K562 (cell line): ENCODE results near the gene PLCL1. TPM values are rescaled to one million over a fixed set of nuclear protein-coding genes. Genes with fewer than 3 reads are reported as not detected.

ENCODE experiments used
- ATAC-seq: fragments of 200-7000 bp; cut with Tn5 transposase; 3 replicates; pipeline ENCODE4 v1.9.1; 2020; ENCODE audit warnings: moderate library complexity
- BruUV-seq: library from RNA; stranded (reverse); fragments of 400-500 nt; replicated peaks from 2 replicates; lab custom pipeline; 2021; lab: Mats Ljungman, UMichigan
- CTCF ChIA-PET: fragments of 300-600 bp; formaldehyde crosslinking; extraction: SDS; loops from one replicate; lab custom pipeline; 2021; ENCODE audit warnings: low intra/inter-chr PET ratio; lab: Yijun Ruan, JAX
- POLR2A ChIA-PET: fragments of 300-600, 350-650 bp; sonication (Branson Sonifier 250); formaldehyde crosslinking; extraction: SDS; loops from one replicate; lab custom pipeline; 2021; ENCODE audit warnings: antibody characterized with exemption, inconsistent platforms; lab: Yijun Ruan, JAX
- DNase-seq, 4 experiments: peaks; one replicate each; pipeline versions ENCODE4 v3.0.0 to v3.0.0-alpha.2; 2011 to 2018; ENCODE audit warnings: low spot score in 3 of 4, mixed read lengths in 3 of 4; ENCODE audit errors: extremely low read depth in 1 of 4
- FAIRE-seq: peaks from 2 replicates; lab custom pipeline; 2011; peaks lifted over from hg19 to GRCh38; lab: Jason Lieb, UNC
- H2AFZ ChIP-seq: 2 replicates; pipeline ENCODE4 v1.6.0; 2011; ENCODE audit warnings: low read depth, low read length, control low read depth, inconsistent platforms
- H3K27ac ChIP-seq: fragments of 200-600 bp; 3 replicates; pipeline ENCODE4 v1.8.0; 2011; ENCODE audit warnings: low read depth, mild to moderate bottlenecking, control low read depth, inconsistent platforms, low read length, moderate library complexity, mixed read lengths; ENCODE audit errors: extremely low read depth
- H3K27me3 ChIP-seq, 2 experiments: fragments of 300-600 bp in 1 of 2; 2 replicates in 1 of 2; 3 replicates in 1 of 2; pipeline versions ENCODE4 v1.6.0 to v1.8.0; 2011; ENCODE audit warnings: inconsistent platforms in 2 of 2, low read length in 2 of 2, mild to moderate bottlenecking in 1 of 2, mixed read lengths in 1 of 2, moderate library complexity in 1 of 2; ENCODE audit not compliant: control insufficient read depth in 2 of 2, insufficient read depth in 2 of 2
- H3K36me3 ChIP-seq: fragments of 300-600 bp; 3 replicates; pipeline ENCODE4 v1.8.0; 2011; ENCODE audit warnings: mild to moderate bottlenecking, low read length, inconsistent platforms; ENCODE audit not compliant: control insufficient read depth, insufficient read depth
- H3K4me1 ChIP-seq, 2 experiments: fragments of 200-600 bp in 1 of 2; replicated peaks in 1 of 2; 2 replicates in 1 of 2; 3 replicates in 1 of 2; pipeline versions ENCODE4 v1.5.1 to v1.8.0; 2011; ENCODE audit warnings: inconsistent platforms in 2 of 2, low read length in 2 of 2, mild to moderate bottlenecking in 1 of 2, mixed read lengths in 1 of 2, moderate library complexity in 1 of 2; ENCODE audit not compliant: control insufficient read depth in 2 of 2, insufficient read depth in 2 of 2
- H3K4me2 ChIP-seq: 2 replicates; pipeline ENCODE4 v1.6.1; 2011; ENCODE audit warnings: low read length, control low read depth, inconsistent platforms, mixed read lengths; ENCODE audit not compliant: insufficient read depth
- H3K4me3 ChIP-seq: fragments of 200-600 bp; sonication (generic), shearing (Covaris generic); 2 replicates; pipeline ENCODE4 v1.5.1; 2016; ENCODE audit warnings: control low read depth, inconsistent platforms
- H3K79me2 ChIP-seq: fragments of 200-600 bp; 3 replicates; pipeline ENCODE4 v1.8.0; 2011; ENCODE audit warnings: low read length, inconsistent platforms; ENCODE audit not compliant: control insufficient read depth, insufficient read depth
- H3K9ac ChIP-seq, 2 experiments: 2 replicates each; pipeline versions ENCODE4 v1.6.0 to v1.6.1; 2011; ENCODE audit warnings: low read depth in 2 of 2, low read length in 2 of 2, control low read depth in 1 of 2, inconsistent platforms in 1 of 2, mild to moderate bottlenecking in 1 of 2, mixed read lengths in 1 of 2; ENCODE audit not compliant: insufficient read depth in 1 of 2
- H3K9me1 ChIP-seq: one replicate; pipeline ENCODE4 v1.6.0; 2011; ENCODE audit warnings: inconsistent platforms, mild to moderate bottlenecking, low read length, moderate library complexity; ENCODE audit not compliant: control insufficient read depth, insufficient read depth
- H3K9me3 ChIP-seq: replicated peaks from 2 replicates; pipeline ENCODE4 v1.5.1; 2011; ENCODE audit warnings: low read depth, low read length, inconsistent platforms; ENCODE audit not compliant: control insufficient read depth, insufficient read depth
- H4K20me1 ChIP-seq: replicated peaks from 2 replicates; pipeline ENCODE4 v1.6.1; 2011; ENCODE audit warnings: low read length, inconsistent platforms, mixed read lengths; ENCODE audit not compliant: control insufficient read depth, insufficient read depth
- BRCA1 ChIP-seq, 2 experiments: fragments of 450-650 bp in 1 of 2; sonication (generic) in 1 of 2; formaldehyde crosslinking in 1 of 2; IDR thresholded peaks; 2 replicates each; pipeline versions ENCODE4 v1.5.0 to v1.6.1; 2017 to 2020; ENCODE audit warnings: mild to moderate bottlenecking in 1 of 2, missing genetic modification reagents in 1 of 2
- BRF1 ChIP-seq: IDR thresholded peaks from 3 replicates; pipeline ENCODE4 v1.6.1; 2011; ENCODE audit warnings: borderline replicate concordance, mild to moderate bottlenecking; ENCODE audit not compliant: insufficient read length; ENCODE audit errors: extremely low read depth
- FOXA1 ChIP-seq: fragments of 450-650 bp; IDR thresholded peaks from 2 replicates; pipeline ENCODE4 v1.6.1; 2016; ENCODE audit warnings: mild to moderate bottlenecking, borderline replicate concordance
- FOXK1 ChIP-seq: sonication (generic); formaldehyde crosslinking; IDR thresholded peaks from 2 replicates; pipeline ENCODE4 v1.8.0; 2022; ENCODE audit warnings: missing genetic modification reagents, mild to moderate bottlenecking, borderline replicate concordance
- HEY1 ChIP-seq: fragments of 250-450 bp; sonication (Bioruptor Pico); IDR thresholded peaks from 2 replicates; pipeline ENCODE4 v1.5.0; 2020; ENCODE audit warnings: mild to moderate bottlenecking, moderate library complexity, borderline replicate concordance
- NFE2L1 ChIP-seq: fragments of 450-650 bp; IDR thresholded peaks from 2 replicates; pipeline ENCODE4 v1.6.1; 2016; ENCODE audit warnings: missing genetic modification characterization, low read depth, mild to moderate bottlenecking, missing compliant biosample characterization, moderate library complexity, borderline replicate concordance
- POLR3A ChIP-seq: IDR thresholded peaks from 2 replicates; pipeline ENCODE4 v1.6.1; 2011; ENCODE audit warnings: borderline replicate concordance, mild to moderate bottlenecking, moderate library complexity; ENCODE audit not compliant: insufficient read length, insufficient read depth; ENCODE audit errors: extremely low read depth
- RUNX1 ChIP-seq: sonication (generic); IDR thresholded peaks from 2 replicates; pipeline ENCODE4 v1.6.1; 2016; ENCODE audit warnings: antibody characterized with exemption, low read depth
- SP2 ChIP-seq: IDR thresholded peaks from 2 replicates; pipeline ENCODE4 v1.6.1; 2011; ENCODE audit warnings: mild to moderate bottlenecking, low read depth, low read length, moderate library complexity; ENCODE audit not compliant: poor library complexity, severe bottlenecking; ENCODE audit errors: extremely low read depth
- THRAP3 ChIP-seq: fragments of 450-650 bp; IDR thresholded peaks from 2 replicates; pipeline ENCODE4 v1.6.1; 2016; ENCODE audit warnings: mild to moderate bottlenecking, inconsistent platforms, borderline replicate concordance
- YY1 ChIP-seq, 3 experiments: IDR thresholded peaks; 2 replicates each; pipeline ENCODE4 v1.6.1; 2011; ENCODE audit warnings: low read length in 2 of 3, mild to moderate bottlenecking in 2 of 3, moderate library complexity in 2 of 3, borderline replicate concordance in 1 of 3, control low read depth in 1 of 3, low read depth in 1 of 3; ENCODE audit not compliant: insufficient read depth in 3 of 3, insufficient replicate concordance in 2 of 3, control insufficient read depth in 1 of 3, insufficient read length in 1 of 3; ENCODE audit errors: extremely low read depth in 1 of 3
- WGBS: fragments of 100-300 bp; shearing (Covaris generic); methylation state at CpG from one replicate; pipeline ENCODE4 v1.1.6; 2016; ENCODE audit warnings: low coverage, mixed read lengths; ENCODE audit not compliant: insufficient coverage; ENCODE audit errors: missing lambda C conversion rate; 5-methylcytosine and 5-hydroxymethylcytosine counted together
- in situ Hi-C: fragments of 300-500 bp; cut with MboI; formaldehyde crosslinking; loops from 4 replicates; pipeline ENCODE4 v1.15.0; 2018; ENCODE audit warnings: inconsistent platforms, mixed read lengths
- intact Hi-C: fragments of 100-400 bp; cut with micrococcal nuclease; formaldehyde crosslinking; loops from 2 replicates; pipeline ENCODE4 v1.14.2; 2022
- polyA plus RNA-seq, 8 experiments: library from polyadenylated mRNA; depleted of rRNA in 4 of 8; stranded (reverse) in 5 of 8; unstranded in 3 of 8; fragments of >200 nt; fragmentation: Nextera tagmentation in 2 of 8; fragmentation: Illumina TruSeq in 1 of 8; extraction: Ambion mirVana in 2 of 8; extraction: Trizol in 1 of 8; gene quantifications; 2 replicates each; pipeline versions ENCODE4 v1.2.1 to v1.2.3, GENCODE V29; 2011 to 2014; ENCODE audit warnings: inconsistent platforms in 1 of 8, missing spikeins in 1 of 8
- total RNA-seq, 7 experiments: library from RNA; depleted of rRNA in 6 of 7; stranded (reverse); fragments of >200 nt in 6 of 7; fragmentation: Illumina TruSeq in 2 of 7; extraction: Trizol in 2 of 7; gene quantifications; 2 replicates each; pipeline versions ENCODE4 v1.2.1 to v1.2.3, GENCODE V29; 2011 to 2021; ENCODE audit warnings: low replicate concordance in 1 of 7
- TF ChIP-seq, protein P1 (sequence below): IDR thresholded peaks from 2 replicates; pipeline ENCODE4 v1.6.1; 2011; ENCODE audit not compliant: insufficient read length; ENCODE audit errors: extremely low read depth
- TF ChIP-seq, protein P2 (sequence below): fragments of 250-450 bp; sonication (Bioruptor Pico); IDR thresholded peaks from 2 replicates; pipeline ENCODE4 v1.9.0; 2021; ENCODE audit warnings: mild to moderate bottlenecking, inconsistent platforms
- TF ChIP-seq, protein P3 (sequence below): fragments of 450-650 bp; IDR thresholded peaks from 2 replicates; pipeline ENCODE4 v1.7.1; 2018; ENCODE audit warnings: mild to moderate bottlenecking, low read depth; ENCODE audit not compliant: partially characterized antibody

Gene PLCL1
- total and polyA plus RNA-seq, 9 of the 15 experiments (the other 6 are each of a cell fraction or from before 2014, with no cell fraction given), result 2.0 to 17.7 (median 8.6) TPM

DNA sequence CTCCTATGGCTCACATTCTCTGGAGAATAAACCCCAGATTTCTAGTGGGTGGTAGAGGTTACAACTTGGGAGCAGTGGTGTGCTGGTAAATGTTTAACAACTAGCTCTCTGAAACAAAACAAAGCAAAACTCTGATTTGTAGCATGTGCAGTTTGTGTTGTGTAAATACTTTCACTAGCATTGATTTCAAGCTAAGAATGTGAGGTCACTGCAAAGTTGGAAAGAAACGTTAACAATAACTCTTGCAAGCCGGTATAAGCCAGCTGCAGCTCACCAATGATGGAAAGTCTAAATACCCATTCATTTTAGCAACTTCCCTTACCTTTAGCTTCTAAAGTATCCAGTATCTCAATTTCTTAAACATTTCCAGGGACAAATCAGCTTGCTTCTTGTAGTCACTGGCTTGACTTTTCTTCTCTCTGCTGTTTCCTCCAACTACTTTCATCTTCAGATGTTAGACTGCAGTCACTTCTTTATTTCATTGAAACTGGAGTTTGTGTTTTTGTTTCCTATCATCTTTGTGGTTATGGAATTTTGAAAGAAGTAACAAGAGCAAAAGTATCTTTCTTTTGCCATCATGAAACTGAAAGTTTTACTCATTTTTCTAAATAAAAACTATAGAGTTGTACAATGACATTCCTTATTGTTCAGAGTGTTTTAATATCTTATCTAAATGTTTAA lies 140.2 kb downstream of the PLCL1 start:
- no peaks in the 10 kb centered on the region for H3K9me1 ChIP-seq
- peaks cover 84% of the 10 kb centered on the region for H3K79me2 ChIP-seq
- no peak overlapping the region for H3K9ac ChIP-seq
- peaks cover 0 to 8% of the 10 kb centered on the region in 2 experiments; a peak in 4 of 5 replicates for H3K4me1 ChIP-seq
- ATAC-seq (no peak), DNase-seq (no peak), FAIRE-seq (peak; percentile 51)
- no peaks in the 10 kb centered on the region for H3K9me3 ChIP-seq
- ChIA-PET CTCF (no interaction called here), POLR2A (interaction anchor here (0.9 to 1.4 kb wide), 4 partner anchors 8 to 15 kb away, joined by 3 to 6 read pairs (median 4); no protein-coding TSS in a partner anchor)
- no peak overlapping the region for H3K4me3 ChIP-seq
- BruUV-seq, result no TSS peak
- H3K27ac ChIP-seq, result no peak overlapping the region
- in situ Hi-C loops (no loop called here), intact Hi-C loops (no loop called here)
- H2AFZ ChIP-seq, result no peak overlapping the region
- no peaks in the 10 kb centered on the region for H3K27me3 ChIP-seq
- no peaks in the 10 kb centered on the region for H3K36me3 ChIP-seq
- 45% methylated on average over 2 of the region's 2 CpGs for WGBS
- H3K4me2 ChIP-seq, result no peak overlapping the region
- no peaks in the 10 kb centered on the region for H4K20me1 ChIP-seq
- no peak for TF ChIP-seq NFE2L1 (tag)
- no peak for TF ChIP-seq HEY1 (CRISPR knock-in tag)
- no peak for TF ChIP-seq SP2
- no peak for TF ChIP-seq FOXK1 (CRISPR knock-in tag)
- TF ChIP-seq, protein P1, sequence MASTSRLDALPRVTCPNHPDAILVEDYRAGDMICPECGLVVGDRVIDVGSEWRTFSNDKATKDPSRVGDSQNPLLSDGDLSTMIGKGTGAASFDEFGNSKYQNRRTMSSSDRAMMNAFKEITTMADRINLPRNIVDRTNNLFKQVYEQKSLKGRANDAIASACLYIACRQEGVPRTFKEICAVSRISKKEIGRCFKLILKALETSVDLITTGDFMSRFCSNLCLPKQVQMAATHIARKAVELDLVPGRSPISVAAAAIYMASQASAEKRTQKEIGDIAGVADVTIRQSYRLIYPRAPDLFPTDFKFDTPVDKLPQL, result no peak
- TF ChIP-seq POLR3A, result no peak
- TF ChIP-seq, protein P2, sequence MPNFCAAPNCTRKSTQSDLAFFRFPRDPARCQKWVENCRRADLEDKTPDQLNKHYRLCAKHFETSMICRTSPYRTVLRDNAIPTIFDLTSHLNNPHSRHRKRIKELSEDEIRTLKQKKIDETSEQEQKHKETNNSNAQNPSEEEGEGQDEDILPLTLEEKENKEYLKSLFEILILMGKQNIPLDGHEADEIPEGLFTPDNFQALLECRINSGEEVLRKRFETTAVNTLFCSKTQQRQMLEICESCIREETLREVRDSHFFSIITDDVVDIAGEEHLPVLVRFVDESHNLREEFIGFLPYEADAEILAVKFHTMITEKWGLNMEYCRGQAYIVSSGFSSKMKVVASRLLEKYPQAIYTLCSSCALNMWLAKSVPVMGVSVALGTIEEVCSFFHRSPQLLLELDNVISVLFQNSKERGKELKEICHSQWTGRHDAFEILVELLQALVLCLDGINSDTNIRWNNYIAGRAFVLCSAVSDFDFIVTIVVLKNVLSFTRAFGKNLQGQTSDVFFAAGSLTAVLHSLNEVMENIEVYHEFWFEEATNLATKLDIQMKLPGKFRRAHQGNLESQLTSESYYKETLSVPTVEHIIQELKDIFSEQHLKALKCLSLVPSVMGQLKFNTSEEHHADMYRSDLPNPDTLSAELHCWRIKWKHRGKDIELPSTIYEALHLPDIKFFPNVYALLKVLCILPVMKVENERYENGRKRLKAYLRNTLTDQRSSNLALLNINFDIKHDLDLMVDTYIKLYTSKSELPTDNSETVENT (CRISPR knock-in tag), result no peak
- TF ChIP-seq, protein P3, sequence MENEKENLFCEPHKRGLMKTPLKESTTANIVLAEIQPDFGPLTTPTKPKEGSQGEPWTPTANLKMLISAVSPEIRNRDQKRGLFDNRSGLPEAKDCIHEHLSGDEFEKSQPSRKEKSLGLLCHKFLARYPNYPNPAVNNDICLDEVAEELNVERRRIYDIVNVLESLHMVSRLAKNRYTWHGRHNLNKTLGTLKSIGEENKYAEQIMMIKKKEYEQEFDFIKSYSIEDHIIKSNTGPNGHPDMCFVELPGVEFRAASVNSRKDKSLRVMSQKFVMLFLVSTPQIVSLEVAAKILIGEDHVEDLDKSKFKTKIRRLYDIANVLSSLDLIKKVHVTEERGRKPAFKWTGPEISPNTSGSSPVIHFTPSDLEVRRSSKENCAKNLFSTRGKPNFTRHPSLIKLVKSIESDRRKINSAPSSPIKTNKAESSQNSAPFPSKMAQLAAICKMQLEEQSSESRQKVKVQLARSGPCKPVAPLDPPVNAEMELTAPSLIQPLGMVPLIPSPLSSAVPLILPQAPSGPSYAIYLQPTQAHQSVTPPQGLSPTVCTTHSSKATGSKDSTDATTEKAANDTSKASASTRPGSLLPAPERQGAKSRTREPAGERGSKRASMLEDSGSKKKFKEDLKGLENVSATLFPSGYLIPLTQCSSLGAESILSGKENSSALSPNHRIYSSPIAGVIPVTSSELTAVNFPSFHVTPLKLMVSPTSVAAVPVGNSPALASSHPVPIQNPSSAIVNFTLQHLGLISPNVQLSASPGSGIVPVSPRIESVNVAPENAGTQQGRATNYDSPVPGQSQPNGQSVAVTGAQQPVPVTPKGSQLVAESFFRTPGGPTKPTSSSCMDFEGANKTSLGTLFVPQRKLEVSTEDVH, result no peak
- TF ChIP-seq YY1 (IDR thresholded peaks at IDR 0.05; ENCODE audit: borderline replicate concordance in 1 of 3, control insufficient read depth in 1 of 3, extremely low read depth in 1 of 3, insufficient read depth in 3 of 3, insufficient read length in 1 of 3, insufficient replicate concordance in 2 of 3, low read depth in 1 of 3, low read length in 2 of 3), result no peak
- no peak for TF ChIP-seq FOXA1
- TF ChIP-seq BRCA1 (IDR thresholded peaks at IDR 0.05), result no peak
- no peak for TF ChIP-seq BRCA1 (CRISPR knock-in tag; IDR thresholded peaks at IDR 0.05)
- no peak for TF ChIP-seq BRF1
- TF ChIP-seq THRAP3, result no peak
- TF ChIP-seq RUNX1, result no peak
